ENCODE data around the gene GP2.

DNA sequence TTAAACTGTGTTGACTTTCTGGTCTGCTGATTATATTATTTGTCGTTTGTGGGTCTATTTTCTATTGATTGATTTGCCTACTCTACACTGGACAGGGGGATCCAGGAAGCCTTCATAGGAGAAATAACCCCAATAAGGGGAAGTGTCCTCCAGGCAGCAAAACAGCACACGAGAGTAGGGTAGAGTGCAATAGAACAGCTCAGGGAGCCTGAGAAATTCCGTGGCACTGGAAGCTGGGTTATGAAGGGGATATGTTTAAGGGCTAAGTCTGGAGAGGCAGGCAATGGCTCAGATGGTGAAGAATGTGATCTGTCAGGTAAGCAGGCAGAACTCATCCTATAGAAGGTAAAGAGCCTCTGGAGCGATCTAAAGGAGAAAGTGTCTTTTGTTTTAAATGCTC lies 20.9 kb downstream of the GP2 start:
- TF ChIP-seq, protein P1, sequence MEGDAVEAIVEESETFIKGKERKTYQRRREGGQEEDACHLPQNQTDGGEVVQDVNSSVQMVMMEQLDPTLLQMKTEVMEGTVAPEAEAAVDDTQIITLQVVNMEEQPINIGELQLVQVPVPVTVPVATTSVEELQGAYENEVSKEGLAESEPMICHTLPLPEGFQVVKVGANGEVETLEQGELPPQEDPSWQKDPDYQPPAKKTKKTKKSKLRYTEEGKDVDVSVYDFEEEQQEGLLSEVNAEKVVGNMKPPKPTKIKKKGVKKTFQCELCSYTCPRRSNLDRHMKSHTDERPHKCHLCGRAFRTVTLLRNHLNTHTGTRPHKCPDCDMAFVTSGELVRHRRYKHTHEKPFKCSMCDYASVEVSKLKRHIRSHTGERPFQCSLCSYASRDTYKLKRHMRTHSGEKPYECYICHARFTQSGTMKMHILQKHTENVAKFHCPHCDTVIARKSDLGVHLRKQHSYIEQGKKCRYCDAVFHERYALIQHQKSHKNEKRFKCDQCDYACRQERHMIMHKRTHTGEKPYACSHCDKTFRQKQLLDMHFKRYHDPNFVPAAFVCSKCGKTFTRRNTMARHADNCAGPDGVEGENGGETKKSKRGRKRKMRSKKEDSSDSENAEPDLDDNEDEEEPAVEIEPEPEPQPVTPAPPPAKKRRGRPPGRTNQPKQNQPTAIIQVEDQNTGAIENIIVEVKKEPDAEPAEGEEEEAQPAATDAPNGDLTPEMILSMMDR (IDR thresholded peaks at IDR 0.05) = no peak
- no peak for TF ChIP-seq POLR2A (IDR thresholded peaks at IDR 0.05)
